Measurements from ENCODE around the gene TMEM205. TPM values are rescaled to one million over a fixed set of nuclear protein-coding genes. Genes with fewer than 3 reads are reported as not detected.

Gene TMEM205
- total and polyA plus RNA-seq, 2 of the 13 experiments (the other 11 are each of a cell fraction or from before 2014, with no cell fraction given), result 45.5 to 98.7 TPM

DNA sequence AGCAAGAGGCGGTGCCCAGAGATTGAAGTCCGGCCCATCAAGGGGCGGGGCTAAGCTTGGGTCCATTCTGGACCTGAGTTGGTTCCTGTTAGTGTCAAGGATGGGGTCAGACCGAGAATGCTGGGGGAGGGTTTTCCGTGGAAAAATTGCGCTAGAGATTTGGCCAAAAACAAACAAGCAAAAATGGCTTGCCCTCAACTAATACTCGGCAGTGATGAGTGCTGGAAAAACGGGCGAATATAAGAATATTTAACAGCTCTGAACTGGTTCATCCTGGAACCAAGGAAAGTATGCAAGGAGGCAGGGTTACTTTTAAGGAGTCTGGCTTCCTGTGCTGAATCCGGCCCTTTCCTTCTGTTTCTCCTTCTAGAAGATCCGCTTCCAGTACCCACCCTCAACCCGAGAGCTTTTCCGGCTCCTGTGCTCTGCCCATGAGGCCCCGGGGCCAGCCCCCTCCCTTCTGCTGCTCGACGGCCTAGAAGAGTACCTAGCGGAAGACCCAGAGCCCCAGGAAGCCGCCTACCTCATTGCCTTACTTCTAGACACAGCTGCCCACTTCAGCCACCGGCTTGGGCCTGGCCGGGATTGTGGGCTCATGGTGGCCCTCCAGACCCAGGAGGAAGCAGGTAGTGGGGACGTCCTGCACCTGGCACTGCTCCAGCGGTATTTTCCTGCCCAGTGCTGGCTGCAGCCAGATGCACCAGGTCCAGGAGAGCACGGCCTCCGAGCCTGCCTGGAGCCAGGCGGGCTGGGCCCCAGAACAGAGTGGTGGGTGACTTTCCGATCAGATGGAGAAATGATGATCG lies 29.3 kb upstream of the TMEM205 start (continued):
- TF ChIP-seq ZNF382 (CRISPR knock-in tag; IDR thresholded peaks at IDR 0.05; ENCODE audit: borderline replicate concordance), result no peak
- TF ChIP-seq PLRG1 (conservative IDR thresholded peaks at IDR 0.05), result no peak
- TF ChIP-seq, protein P1, sequence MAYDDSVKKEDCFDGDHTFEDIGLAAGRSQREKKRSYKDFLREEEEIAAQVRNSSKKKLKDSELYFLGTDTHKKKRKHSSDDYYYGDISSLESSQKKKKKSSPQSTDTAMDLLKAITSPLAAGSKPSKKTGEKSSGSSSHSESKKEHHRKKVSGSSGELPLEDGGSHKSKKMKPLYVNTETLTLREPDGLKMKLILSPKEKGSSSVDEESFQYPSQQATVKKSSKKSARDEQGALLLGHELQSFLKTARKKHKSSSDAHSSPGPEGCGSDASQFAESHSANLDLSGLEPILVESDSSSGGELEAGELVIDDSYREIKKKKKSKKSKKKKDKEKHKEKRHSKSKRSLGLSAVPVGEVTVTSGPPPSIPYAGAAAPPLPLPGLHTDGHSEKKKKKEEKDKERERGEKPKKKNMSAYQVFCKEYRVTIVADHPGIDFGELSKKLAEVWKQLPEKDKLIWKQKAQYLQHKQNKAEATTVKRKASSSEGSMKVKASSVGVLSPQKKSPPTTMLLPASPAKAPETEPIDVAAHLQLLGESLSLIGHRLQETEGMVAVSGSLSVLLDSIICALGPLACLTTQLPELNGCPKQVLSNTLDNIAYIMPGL (CRISPR knock-in tag; IDR thresholded peaks at IDR 0.05; ENCODE audit: borderline replicate concordance in 1 of 2, low read depth in 1 of 2), result peak; percentile 42 to 48; a peak in 2 of 4 replicates
- 0 out of 2 replicates have a peak, but pooled peaks have one; percentile 61 for TF ChIP-seq ZNF570 (CRISPR knock-in tag; IDR thresholded peaks at IDR 0.05; ENCODE audit: borderline replicate concordance)
- no peak for TF ChIP-seq EZH2 (conservative IDR thresholded peaks at IDR 0.05; ENCODE audit: low read depth, low read length)
- no peak for TF ChIP-seq REL (CRISPR knock-in tag; conservative IDR thresholded peaks at IDR 0.05)
- TF ChIP-seq, protein P2, sequence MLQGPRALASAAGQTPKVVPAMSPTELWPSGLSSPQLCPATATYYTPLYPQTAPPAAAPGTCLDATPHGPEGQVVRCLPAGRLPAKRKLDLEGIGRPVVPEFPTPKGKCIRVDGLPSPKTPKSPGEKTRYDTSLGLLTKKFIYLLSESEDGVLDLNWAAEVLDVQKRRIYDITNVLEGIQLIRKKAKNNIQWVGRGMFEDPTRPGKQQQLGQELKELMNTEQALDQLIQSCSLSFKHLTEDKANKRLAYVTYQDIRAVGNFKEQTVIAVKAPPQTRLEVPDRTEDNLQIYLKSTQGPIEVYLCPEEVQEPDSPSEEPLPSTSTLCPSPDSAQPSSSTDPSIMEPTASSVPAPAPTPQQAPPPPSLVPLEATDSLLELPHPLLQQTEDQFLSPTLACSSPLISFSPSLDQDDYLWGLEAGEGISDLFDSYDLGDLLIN (CRISPR knock-in tag; IDR thresholded peaks at IDR 0.05; ENCODE audit: borderline replicate concordance), result no peak
- TF ChIP-seq, protein P3, sequence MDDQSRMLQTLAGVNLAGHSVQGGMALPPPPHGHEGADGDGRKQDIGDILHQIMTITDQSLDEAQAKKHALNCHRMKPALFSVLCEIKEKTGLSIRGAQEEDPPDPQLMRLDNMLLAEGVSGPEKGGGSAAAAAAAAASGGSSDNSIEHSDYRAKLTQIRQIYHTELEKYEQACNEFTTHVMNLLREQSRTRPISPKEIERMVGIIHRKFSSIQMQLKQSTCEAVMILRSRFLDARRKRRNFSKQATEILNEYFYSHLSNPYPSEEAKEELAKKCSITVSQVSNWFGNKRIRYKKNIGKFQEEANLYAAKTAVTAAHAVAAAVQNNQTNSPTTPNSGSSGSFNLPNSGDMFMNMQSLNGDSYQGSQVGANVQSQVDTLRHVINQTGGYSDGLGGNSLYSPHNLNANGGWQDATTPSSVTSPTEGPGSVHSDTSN (CRISPR knock-in tag; IDR thresholded peaks at IDR 0.05; ENCODE audit: borderline replicate concordance), result 0 out of 2 replicates have a peak, but pooled peaks have one; percentile 16
- no peak for TF ChIP-seq ESRRA (CRISPR knock-in tag; IDR thresholded peaks at IDR 0.05; ENCODE audit: low read depth)
- TF ChIP-seq RELA (CRISPR knock-in tag; IDR thresholded peaks at IDR 0.05), result no peak
- TF ChIP-seq SYNCRIP (IDR thresholded peaks at IDR 0.05; ENCODE audit: insufficient read depth, low read depth, low read length), result no peak
- no peak for TF ChIP-seq ZBTB1 (CRISPR knock-in tag; IDR thresholded peaks at IDR 0.05; ENCODE audit: borderline replicate concordance)
- TF ChIP-seq GFI1 (CRISPR knock-in tag; IDR thresholded peaks at IDR 0.05; ENCODE audit: borderline replicate concordance), result peak; percentile 7; the same call in 1 of the 2 replicates
- TF ChIP-seq, protein P4, sequence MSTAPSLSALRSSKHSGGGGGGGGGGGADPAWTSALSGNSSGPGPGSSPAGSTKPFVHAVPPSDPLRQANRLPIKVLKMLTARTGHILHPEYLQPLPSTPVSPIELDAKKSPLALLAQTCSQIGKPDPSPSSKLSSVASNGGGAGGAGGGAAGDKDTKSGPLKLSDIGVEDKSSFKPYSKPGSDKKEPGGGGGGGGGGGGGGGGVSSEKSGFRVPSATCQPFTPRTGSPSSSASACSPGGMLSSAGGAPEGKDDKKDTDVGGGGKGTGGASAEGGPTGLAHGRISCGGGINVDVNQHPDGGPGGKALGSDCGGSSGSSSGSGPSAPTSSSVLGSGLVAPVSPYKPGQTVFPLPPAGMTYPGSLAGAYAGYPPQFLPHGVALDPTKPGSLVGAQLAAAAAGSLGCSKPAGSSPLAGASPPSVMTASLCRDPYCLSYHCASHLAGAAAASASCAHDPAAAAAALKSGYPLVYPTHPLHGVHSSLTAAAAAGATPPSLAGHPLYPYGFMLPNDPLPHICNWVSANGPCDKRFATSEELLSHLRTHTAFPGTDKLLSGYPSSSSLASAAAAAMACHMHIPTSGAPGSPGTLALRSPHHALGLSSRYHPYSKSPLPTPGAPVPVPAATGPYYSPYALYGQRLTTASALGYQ (CRISPR knock-in tag; IDR thresholded peaks at IDR 0.05), result no peak
- 0 out of 2 replicates have a peak, but pooled peaks have one; percentile 34 for TF ChIP-seq TBX2 (CRISPR knock-in tag; IDR thresholded peaks at IDR 0.05; ENCODE audit: borderline replicate concordance)
- peak; percentile 58 for TF ChIP-seq AGO2 (optimal IDR thresholded peaks at IDR 0.05; ENCODE audit: low read depth, low read length)
- TF ChIP-seq ZNF841 (CRISPR knock-in tag; IDR thresholded peaks at IDR 0.05; ENCODE audit: borderline replicate concordance), result no peak
- TF ChIP-seq CBX1 (IDR thresholded peaks at IDR 0.05; ENCODE audit: low read depth), result no peak
- TF ChIP-seq YEATS4 (CRISPR knock-in tag; IDR thresholded peaks at IDR 0.05; ENCODE audit: borderline replicate concordance), result peak; percentile 37; the same call in 1 of the 2 replicates
- 0 out of 2 replicates have a peak, but pooled peaks have one; percentile 59 for TF ChIP-seq ZNF225 (CRISPR knock-in tag; IDR thresholded peaks at IDR 0.05)
- TF ChIP-seq TEAD3 (CRISPR knock-in tag; optimal IDR thresholded peaks at IDR 0.05; ENCODE audit: borderline replicate concordance), result peak; percentile 19
- peak; percentile 35 to 40; a peak in 1 of 4 replicates for TF ChIP-seq NR2F1 (CRISPR knock-in tag; IDR thresholded peaks at IDR 0.05)
